Stomach (tissue), 9 donors: ENCODE measurements around the gene MCCC2. TPM values are rescaled to one million over a fixed set of nuclear protein-coding genes. Genes with fewer than 3 reads are reported as not detected.

ENCODE experiments used
- DNase-seq, 2 donors: peaks; one replicate each; pipeline versions ENCODE4 v3.0.0 to v3.0.0-alpha.2; 2013 to 2019
- H3K27ac ChIP-seq, 5 donors: fragments of 200-600 bp in 4 of 5; sonication (generic) in 4 of 5; one replicate each; pipeline ENCODE4 v1.5.1; 2013 to 2019; ENCODE audit warnings: mild to moderate bottlenecking in 1 of 5, moderate library complexity in 1 of 5
- H3K27me3 ChIP-seq, 3 donors: fragments of 200-600 bp; sonication (generic); one replicate each; pipeline ENCODE4 v1.5.1; 2017 to 2019; ENCODE audit warnings: mixed run types in 1 of 3
- H3K36me3 ChIP-seq, 4 donors: fragments of 200-600 bp; sonication (generic); 1 replicate in 3 of 4; 2 replicates in 1 of 4; pipeline ENCODE4 v1.5.1; 2016 to 2019
- H3K4me1 ChIP-seq, 4 donors: fragments of 200-600 bp; sonication (generic); one replicate each; pipeline ENCODE4 v1.5.1; 2016 to 2019
- H3K4me3 ChIP-seq, 4 donors: fragments of 200-600 bp; sonication (generic) in 3 of 4; one replicate each; pipeline ENCODE4 v1.5.1; 2016 to 2019; ENCODE audit warnings: mild to moderate bottlenecking in 1 of 4
- H3K9me3 ChIP-seq, 4 donors: fragments of 200-600 bp; sonication (generic); one replicate each; pipeline ENCODE4 v1.5.1; 2016 to 2019
- EP300 ChIP-seq: sonication (generic); formaldehyde crosslinking; IDR thresholded peaks from one replicate; pipeline ENCODE4 v1.6.1; 2017; ENCODE audit warnings: antibody characterized with exemption
- POLR2A ChIP-seq, 4 donors: fragments of 450-650 bp; IDR thresholded peaks; one replicate each; pipeline ENCODE4 v1.6.1; 2016; ENCODE audit warnings: antibody characterized with exemption in 4 of 4, control low read depth in 2 of 4, mild to moderate bottlenecking in 1 of 4, moderate library complexity in 1 of 4
- POLR2AphosphoS5 ChIP-seq, 3 donors: sonication (generic); formaldehyde crosslinking; IDR thresholded peaks; one replicate each; pipeline ENCODE4 v1.6.1; 2016; ENCODE audit warnings: antibody characterized with exemption in 3 of 3
- WGBS, 5 donors: extraction: QIAGEN DNeasy Blood & Tissue Kit in 3 of 5; methylation state at CpG; one replicate each; pipeline versions ENCODE4 v1.1.5 to v1.1.7; 2013 to 2018; 5-methylcytosine and 5-hydroxymethylcytosine counted together
- intact Hi-C: fragments of 100-400 bp; cut with DNase I; formaldehyde crosslinking; loops from one replicate; pipeline ENCODE4 v1.15.1; 2023; ENCODE audit warnings: low total_unique reads
- polyA plus RNA-seq, 3 donors: library from polyadenylated mRNA; stranded (reverse); fragments of 200-250 nt; gene quantifications; one replicate each; pipeline ENCODE4 v1.2.3, GENCODE V29; 2013
- total RNA-seq, 5 donors: library from RNA; depleted of rRNA; stranded (reverse); fragments of >200 nt; gene quantifications; one replicate each; pipeline versions ENCODE4 v1.1.0 to v1.2.3, GENCODE V29; 2014 to 2016
- TF ChIP-seq, protein P1 (sequence below), 7 experiments: fragments of 450-650 bp in 4 of 7; fragments of 200-600 bp in 3 of 7; sonication (generic) in 3 of 7; IDR thresholded peaks; one replicate each; pipeline ENCODE4 v1.5.1; 2016 to 2019; ENCODE audit warnings: antibody characterized with exemption in 7 of 7, control low read depth in 2 of 7, mild to moderate bottlenecking in 1 of 7
- donor health status: healthy with polysubstance abuse.
- donor health status: Bipolar disorder and iron deficiency.
- donor health status: healthy.

The MCCC2 gene
- total and polyA plus RNA-seq, 8 donors = 14.6 to 73.6 (median 30.5) TPM

DNA sequence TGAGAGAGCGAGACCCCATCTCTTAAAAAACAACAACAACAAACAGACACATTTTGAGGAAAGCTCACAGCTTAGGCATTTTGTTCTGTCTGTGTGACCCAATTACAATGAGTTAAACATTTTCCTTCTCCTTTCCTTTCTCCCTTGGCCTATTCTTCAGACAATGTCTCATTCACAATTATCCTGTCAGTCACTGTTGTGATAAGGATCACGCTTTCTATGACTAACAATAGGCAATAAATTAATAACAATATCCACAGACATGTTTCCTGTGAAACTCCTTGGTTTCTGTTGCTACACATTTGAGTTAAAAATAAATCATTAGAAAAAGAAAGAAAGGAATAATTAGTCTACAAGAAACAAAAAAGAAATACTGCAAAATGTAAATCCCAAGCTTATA, 112.1 kb downstream of the MCCC2 start:
- Histone ChIP-seq H3K27me3 (peaks cover 0 to 21% (median 0%) of the 10 kb centered on the region in 3 donors), H3K4me1 (no peaks in the 10 kb centered on the region)

DNA sequence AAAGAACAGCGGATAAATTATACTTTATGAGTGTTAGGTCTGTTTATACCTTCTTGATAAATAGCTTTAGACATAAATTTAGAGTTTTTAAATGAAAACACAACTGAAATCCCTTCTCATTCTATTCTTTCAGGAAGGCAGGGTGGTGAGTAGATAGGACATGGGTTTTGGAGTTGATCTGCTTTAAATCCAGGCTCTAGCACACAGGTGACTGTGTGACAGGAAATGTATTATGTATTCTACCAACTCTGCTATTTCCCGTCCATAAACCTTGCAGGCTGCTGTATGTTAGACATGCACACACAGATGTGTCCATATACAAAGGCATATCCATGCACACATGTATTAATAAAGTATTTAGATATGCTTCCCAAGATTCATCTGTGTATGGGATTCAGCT, 112.6 kb downstream of the MCCC2 start:
- no peak for DNase-seq
- intact Hi-C loops = no loop called here
- Histone ChIP-seq H3K9me3 (no peaks in the 10 kb centered on the region), H3K4me3 (no peak overlapping the region), H3K4me1 (no peaks in the 10 kb centered on the region), H3K27ac (no peak overlapping the region), H3K27me3 (peaks cover 0 to 21% (median 0%) of the 10 kb centered on the region in 3 donors), H3K36me3 (no peaks in the 10 kb centered on the region)
- WGBS, 5 donors = 39 to 79% (median 74%) methylated on average over 2 of the region's 2 CpGs
- TF ChIP-seq POLR2A (IDR thresholded peaks at IDR 0.05) (no peak), POLR2AphosphoS5 (IDR thresholded peaks at IDR 0.05) (no peak), EP300 (no peak)
- TF ChIP-seq, protein P1, sequence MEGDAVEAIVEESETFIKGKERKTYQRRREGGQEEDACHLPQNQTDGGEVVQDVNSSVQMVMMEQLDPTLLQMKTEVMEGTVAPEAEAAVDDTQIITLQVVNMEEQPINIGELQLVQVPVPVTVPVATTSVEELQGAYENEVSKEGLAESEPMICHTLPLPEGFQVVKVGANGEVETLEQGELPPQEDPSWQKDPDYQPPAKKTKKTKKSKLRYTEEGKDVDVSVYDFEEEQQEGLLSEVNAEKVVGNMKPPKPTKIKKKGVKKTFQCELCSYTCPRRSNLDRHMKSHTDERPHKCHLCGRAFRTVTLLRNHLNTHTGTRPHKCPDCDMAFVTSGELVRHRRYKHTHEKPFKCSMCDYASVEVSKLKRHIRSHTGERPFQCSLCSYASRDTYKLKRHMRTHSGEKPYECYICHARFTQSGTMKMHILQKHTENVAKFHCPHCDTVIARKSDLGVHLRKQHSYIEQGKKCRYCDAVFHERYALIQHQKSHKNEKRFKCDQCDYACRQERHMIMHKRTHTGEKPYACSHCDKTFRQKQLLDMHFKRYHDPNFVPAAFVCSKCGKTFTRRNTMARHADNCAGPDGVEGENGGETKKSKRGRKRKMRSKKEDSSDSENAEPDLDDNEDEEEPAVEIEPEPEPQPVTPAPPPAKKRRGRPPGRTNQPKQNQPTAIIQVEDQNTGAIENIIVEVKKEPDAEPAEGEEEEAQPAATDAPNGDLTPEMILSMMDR (IDR thresholded peaks at IDR 0.05) = no peak

More for the DNA sequence above, 112.1 kb downstream of the MCCC2 start:
- Histone ChIP-seq H3K4me3 (no peak overlapping the region), H3K36me3 (no peaks in the 10 kb centered on the region), H3K9me3 (no peaks in the 10 kb centered on the region), H3K27ac (no peak overlapping the region)
- intact Hi-C loops = no loop called here
- no peak for DNase-seq
- WGBS, 5 donors = 66 to 76% (median 73%) methylated on average over 2 of the region's 2 CpGs
- TF ChIP-seq EP300 = no peak
- TF ChIP-seq, protein P1 (IDR thresholded peaks at IDR 0.05) = no peak
- TF ChIP-seq POLR2AphosphoS5 (IDR thresholded peaks at IDR 0.05) = no peak
- no peak for TF ChIP-seq POLR2A (IDR thresholded peaks at IDR 0.05)

- TF ChIP-seq POLR2AphosphoS5 (IDR thresholded peaks at IDR 0.05) (no peak), EP300 (no peak), POLR2A (IDR thresholded peaks at IDR 0.05) (no peak)
- TF ChIP-seq, protein P1 (IDR thresholded peaks at IDR 0.05) = no peak
- Histone ChIP-seq H3K27ac (no peak overlapping the region), H3K27me3 (peaks cover 0 to 21% (median 0%) of the 10 kb centered on the region in 3 donors), H3K9me3 (no peaks in the 10 kb centered on the region), H3K36me3 (no peaks in the 10 kb centered on the region), H3K4me1 (no peaks in the 10 kb centered on the region), H3K4me3 (no peak overlapping the region)
- intact Hi-C loops = no loop called here
- no peak for DNase-seq
These were observed 113.7 kb downstream of the MCCC2 start for GRCh38 chr5:71700803-71701202.

DNA sequence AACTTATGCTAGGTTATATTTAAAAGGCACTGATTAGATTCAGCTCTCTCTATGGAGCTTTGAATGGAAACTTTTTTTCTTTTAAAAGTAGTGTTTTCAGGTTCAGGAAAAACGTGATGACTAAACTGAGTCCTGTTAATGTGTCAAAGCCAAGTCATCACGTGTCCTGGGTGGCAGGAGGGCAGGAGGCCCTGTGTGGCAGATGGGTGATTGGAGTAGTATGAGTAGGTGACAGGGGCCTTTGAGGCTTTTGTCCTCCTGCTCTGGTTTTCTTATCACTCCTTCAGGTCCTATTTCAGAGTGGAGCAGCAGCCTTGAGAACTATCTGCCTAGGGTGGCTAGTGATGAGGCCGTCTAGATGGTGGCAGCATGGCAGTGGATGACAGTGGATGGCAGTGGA, 114.3 kb downstream of the MCCC2 start:
- no peaks in the 10 kb centered on the region for H3K9me3 ChIP-seq
- WGBS, 5 donors = 53 to 65% (median 61%) methylated on average over 3 of the region's 3 CpGs
- intact Hi-C loops = no loop called here
- no peaks in the 10 kb centered on the region for H3K36me3 ChIP-seq
- no peak overlapping the region for H3K27ac ChIP-seq
- H3K4me1 ChIP-seq = no peaks in the 10 kb centered on the region
- H3K4me3 ChIP-seq = no peak overlapping the region
- TF ChIP-seq EP300 = no peak
- DNase-seq = no peak
- H3K27me3 ChIP-seq = peaks cover 0 to 21% (median 0%) of the 10 kb centered on the region in 3 donors

- Histone ChIP-seq H3K27me3 (peaks cover 0 to 16% (median 0%) of the 10 kb centered on the region in 3 donors), H3K36me3 (no peaks in the 10 kb centered on the region), H3K4me1 (no peaks in the 10 kb centered on the region), H3K4me3 (no peak overlapping the region), H3K27ac (no peak overlapping the region), H3K9me3 (no peaks in the 10 kb centered on the region)
- 26 to 41% (median 30%) methylated on average over 4 of the region's 4 CpGs for WGBS, 5 donors
- no peak for DNase-seq
- intact Hi-C loops = no loop called here
- no peak for TF ChIP-seq POLR2A (IDR thresholded peaks at IDR 0.05)
- TF ChIP-seq POLR2AphosphoS5 (IDR thresholded peaks at IDR 0.05) = no peak
- TF ChIP-seq EP300 = no peak
- TF ChIP-seq, protein P1 (IDR thresholded peaks at IDR 0.05) = no peak
These were observed 116.8 kb downstream of the MCCC2 start for GRCh38 chr5:71703941-71704340.
